Activated CD4-positive, alpha-beta T cell treated with anti-CD3 and anti-CD28 coated beads, Interleukin-2, amount 50 U/mL, for 1 hour (primary cell): ENCODE measurements around the gene APOL3.
"Not testable (repeated sequence)": the region's sequence is repeated elsewhere in the genome, so short reads cannot be mapped to it uniquely, and the experiment has no call there.

ENCODE experiments used
- DNase-seq: peaks from one replicate; pipeline ENCODE4 v3.0.0-alpha.2; 2020

The APOL3 gene

DNA sequence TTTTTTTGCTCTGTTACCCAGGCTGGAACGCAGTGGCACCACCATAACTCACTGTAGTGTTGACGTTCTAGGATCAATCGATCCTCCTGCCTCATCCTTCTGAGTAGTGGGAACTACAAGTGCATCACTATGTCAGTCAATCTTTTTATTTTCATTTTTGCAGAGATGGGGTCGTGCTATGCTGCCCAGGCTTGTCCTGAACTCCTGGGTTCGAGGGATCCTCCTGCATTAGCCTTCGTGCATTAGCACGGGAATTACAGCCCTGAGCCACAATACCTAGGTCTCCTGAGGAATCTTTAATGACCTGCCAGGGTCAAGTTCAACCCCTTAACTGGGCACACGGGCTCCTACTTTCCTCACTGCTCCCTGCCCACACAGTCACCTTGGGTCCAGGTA, 4.4 kb downstream of the APOL3 start:
- no peak for DNase-seq

DNA sequence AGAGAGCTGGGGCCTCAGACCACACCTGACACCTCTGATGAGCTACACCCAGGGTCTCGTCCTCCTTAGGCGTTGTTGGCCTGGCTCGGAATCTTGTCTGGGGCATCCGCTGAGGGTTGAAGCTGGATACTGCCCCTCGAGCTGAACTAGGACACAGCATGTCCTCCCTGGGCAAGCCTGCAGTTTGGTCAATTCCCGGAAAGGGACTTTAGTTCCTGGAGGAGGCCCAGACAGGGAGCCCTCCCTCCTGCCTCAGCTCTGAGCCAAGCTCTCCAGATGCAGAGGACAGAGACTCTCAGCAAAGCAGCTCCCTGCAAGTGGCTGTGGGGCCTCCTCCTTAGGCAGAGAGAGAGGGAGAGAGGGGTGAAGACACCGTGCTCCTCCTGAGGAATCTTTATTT, 4.9 kb downstream of the APOL3 start:
- DNase-seq = no peak

DNA sequence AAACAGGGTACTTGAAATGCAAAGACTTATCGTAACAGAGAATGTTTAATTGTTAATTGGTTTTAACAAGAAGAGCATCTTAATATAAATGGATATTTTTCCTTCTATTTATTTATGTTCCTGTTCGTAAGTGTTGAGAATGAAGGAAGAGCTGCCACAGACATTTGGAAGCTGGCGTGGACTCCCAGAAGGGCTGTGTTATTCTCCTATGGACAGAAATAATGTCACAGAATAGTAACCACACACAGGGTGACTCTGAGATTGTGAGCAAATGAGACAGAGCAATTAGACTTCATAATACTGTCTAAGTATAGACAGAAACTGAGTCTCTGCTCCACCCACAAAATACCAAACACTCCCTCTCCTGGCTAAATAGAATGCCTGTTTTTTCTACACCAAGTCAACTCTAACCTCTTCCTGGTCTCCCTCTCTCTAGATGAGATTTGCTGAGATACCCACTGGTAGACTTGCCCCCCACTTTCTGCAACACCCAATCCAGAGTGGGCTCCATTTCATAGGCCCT, 6.1 kb downstream of the APOL3 start:
- DNase-seq = no peak

DNA sequence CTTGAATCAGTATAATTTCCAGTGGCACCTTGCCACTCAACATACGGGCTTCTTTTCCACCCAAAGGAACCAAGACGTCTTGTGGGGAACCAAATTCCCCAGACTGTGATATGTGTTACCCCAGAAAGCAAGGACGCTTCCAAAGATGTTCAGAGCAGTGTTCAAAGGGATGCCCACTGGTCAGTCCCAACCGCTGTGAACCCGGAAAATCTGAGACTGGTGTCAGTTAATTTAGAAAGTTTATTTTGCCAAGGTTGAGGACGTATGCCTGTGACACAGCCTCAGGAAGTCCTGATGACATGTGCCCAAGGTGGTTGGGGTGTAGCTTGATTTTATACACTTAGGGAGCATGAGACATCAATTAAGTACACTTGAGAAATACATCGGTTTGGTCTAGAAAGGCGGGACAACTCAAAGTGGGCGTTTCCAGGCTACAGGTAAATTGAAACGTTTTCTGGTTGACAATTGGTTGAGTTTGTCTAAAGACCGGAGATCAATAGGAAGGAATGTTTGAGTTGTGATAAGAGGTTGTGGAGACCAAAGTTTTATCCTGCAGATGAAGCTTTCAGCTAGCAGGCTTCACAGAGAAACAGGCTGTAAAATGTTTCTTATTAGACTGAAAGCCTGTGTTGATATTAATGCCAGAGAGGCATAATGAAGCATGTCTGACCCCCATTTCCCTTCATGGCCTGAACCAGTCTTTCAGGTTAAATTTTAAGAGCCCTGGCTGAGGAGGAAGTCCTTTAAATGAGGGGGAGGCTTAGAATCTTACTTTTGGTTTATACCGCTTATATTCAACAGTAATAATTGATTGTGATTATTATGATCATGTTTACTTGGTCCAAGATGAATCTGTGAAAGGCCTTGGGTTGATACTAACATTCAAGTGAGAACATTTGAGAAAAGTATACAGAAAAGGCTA, 6.8 kb downstream of the APOL3 start:
- DNase-seq = no peak

DNA sequence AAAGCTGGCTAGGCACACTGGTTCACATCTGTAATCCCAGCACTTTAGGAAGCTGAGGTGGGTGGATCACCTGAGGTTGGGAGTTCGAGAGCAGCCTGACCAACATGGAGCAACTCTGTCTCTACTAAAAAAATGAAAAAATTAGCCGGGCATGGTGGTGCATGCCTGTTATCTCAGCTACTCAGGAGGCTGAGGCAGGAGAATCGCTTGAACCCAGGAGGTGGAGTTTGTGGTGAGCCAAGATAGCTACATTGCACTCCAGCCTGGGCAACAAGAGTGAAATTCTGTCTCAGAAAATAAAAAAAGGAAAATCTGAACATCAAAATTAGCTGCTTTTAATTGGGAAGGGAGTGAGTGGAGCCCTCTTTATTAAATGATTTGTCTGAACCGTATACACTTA, 7.7 kb downstream of the APOL3 start:
- not testable (repeated sequence) for DNase-seq

DNA sequence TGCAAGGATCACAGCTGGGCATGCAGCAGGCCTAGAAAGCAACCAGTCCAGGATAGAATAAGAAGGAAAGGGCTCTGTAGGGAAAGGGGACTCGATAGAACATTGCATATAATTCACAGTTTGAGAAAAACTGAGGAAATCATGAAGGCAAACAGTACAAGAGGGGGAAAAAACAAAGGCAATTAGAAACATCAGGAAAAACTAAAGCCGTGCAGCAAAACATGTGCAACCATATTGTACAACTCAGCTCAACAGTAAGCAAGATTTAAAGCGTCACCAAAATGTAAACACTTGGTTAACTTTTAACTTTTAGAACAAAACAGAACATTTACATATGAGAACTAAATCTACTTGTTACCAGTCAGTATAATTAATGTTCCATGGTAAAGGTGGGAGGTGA, 8.5 kb downstream of the APOL3 start:
- no peak for DNase-seq

DNA sequence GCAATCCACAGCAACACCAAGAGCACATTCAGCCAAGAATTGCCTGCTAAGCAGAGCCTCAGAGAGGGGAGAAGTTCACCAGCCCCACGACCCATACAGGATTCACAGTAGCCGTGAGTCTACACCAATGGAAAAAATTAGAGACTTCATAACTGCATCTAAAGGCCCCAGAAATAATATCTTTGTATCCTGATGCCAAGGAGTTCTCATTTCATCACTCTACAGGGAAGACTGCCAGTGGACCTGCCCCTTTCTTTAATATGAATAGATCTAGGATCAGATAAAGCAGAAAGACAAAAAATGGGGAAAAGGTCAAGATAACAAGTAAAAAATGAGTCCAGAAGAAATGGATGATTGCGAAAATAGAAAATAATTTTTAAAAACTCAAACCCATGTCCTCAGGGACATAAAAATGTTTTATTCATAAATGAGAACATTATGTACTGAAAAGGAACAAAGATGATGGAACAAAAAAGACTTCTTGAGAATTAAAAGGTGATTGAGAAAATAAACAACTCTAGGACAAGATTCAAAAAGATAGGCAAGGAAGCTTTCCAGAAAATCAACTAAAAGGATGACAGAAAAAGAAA, 9.5 kb downstream of the APOL3 start:
- no peak for DNase-seq

DNA sequence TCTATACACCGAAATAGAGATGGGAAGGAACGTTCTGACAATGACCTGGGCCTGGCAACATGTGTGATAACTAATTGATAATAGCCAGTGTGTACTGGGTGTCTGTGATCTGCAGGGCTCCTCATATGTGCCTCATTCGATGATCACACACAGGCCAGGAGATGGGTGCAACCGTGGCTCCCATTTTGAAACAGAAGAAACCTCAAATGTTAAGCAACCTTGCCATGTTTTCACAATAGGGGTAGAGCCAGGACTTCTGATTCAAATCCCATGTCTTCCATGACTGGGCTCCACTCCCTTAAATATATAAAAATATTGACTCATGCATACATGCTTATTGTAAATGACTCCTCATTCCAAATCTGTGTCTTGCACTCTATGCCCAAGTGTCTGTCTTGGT, 11.1 kb downstream of the APOL3 start:
- DNase-seq = no peak

DNA sequence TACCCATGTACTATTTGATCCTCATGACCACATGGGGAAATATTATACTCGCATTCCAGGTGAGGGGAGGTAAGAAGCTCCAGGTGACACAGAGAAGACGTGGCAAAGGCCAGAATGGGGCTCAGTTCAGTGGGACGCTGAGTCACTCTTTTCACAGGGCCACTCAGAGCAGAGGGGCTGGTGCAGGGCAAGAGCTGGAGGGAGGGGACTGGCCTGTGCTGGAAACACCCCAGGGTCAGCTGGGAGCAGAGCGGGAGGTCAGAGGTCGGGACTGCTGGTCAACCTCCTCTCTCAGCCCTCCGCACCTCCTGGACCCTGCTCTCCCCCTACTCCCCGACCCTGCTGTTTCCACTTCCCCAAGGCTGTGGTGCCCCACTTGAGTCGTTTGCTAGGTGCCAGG, 12.1 kb downstream of the APOL3 start:
- DNase-seq = no peak

DNA sequence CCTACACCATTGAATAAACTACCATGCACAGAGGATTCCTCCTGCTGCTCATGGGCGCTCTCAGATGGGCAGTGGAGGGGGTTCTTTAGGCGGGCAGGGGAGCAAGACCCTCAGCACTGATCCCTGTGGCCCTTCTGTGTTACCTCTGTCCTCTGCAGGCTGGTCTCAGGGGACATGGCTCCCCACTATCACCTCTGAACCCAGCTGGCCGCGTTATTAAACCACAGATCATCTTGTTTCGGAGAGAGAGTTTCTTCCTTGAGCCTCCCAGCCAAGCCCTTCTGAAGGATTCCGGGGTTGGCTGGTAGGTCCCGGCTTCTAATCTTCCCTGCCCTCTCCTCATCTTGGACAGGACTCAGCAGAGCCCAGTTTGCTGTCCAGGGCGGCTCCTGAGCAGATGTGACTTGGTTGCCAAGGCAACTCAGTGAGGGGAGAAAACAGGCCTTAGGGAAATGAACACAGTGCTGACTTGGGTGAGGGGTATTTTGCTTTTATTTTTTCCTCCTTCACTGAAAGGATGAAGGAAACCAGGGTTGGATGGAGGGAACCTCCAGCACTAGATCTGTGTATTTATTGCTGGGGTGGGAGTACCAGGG, 13.3 kb downstream of the APOL3 start:
- DNase-seq = no peak

DNA sequence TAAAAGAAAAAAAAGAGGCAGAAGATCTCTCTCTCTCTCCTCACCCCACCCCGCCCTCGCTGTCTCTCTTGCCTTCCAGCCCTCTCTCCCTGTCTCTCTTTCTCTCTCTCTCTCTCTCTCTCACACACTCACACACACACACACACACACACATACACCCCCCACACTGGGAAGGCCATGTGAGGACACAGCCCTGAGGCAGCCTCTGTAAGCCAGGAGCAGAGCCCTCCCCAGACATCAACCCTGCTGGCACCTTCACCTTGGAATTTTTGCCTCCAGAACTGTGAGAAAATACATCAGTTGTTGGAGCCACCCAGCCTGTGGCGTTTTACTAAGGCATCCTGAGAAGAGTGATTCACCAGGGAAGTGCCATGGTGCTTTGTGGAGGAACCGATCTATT, 14.7 kb downstream of the APOL3 start:
- no peak for DNase-seq

DNA sequence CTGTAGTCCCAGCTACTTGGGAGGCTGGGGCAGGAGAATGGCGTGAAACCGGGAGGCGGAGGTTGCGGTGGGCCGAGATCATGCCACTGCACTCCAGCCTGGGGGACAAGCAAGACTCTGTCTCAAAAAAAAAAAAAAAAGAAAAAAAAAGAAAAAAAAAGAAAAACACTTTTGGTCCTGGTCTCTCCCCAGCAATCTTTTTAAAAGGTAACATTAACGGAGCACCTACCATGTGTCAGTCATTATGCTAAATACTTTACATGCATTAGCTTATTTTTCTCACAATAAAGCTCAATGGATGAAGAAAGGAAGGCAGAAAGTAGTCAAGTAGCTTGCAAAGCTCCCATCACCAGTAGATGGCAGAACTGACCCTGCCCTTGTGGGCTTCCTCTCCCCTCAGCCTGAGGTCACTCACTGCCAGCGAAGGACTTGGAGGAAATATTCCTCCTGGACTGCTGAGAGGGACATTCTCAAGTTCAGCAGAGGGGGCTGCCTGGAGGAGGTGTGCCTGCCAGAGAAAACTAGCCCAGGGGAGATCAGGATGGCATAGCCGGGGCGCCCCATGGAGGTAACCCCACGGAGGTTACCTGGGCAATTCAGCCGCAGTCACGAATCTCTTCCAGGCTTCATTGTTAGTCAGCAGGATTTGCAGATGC, 15.5 kb downstream of the APOL3 start:
- DNase-seq = no peak

DNA sequence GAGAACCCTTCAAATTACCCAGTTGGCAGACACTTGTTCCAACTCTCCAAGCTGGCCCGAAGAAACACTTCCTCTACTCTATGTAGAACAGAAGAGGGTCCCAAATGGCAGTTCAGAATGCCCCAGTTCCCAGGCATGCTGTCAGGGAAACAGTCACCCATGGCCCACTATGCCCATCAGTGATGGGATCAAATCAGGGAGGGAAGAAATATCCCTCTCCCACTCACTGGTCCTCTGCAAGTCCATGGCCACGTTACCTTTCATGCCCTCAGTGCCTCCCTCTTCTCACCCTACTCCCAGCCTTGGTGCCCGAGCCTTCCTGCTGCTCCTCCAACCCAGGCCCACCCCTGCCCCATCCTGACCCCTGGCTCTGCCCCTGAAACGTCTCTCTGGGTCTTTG, 16.6 kb downstream of the APOL3 start:
- no peak for DNase-seq

DNA sequence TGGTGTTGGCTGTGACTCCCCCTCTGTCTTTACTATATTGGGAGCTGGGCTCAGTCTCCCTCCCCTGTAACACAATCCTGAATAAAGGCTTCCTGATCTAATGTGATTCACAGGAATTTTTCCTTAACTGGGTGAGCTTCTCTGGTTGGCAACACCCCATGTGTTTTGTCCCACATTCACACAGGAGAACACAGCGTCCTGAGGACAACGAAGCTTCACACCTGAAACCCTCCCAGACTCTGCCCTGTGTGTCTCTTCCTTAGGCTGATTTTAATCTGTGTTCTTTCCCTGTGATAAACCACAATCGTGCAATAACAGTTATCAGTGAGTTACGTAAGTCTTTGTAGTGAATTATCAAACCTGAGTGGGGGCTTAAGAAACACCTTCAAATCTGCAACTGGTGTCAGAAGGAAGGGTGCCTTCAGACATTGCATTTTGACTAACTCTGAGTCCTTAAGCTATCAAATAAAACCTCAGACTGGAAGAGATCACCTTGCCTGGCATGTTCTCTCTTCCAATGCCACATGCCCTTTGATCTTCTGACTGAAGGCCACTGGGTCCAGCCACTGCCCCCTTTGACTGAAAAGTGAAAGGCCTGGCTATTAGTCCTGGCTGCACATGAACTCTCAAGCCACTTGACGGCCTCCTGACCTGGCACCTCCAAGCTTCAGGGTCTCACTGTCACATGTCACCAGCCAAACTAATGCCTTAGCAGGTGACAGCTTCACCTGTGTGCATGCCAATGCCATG, 17.3 kb downstream of the APOL3 start:
- DNase-seq = no peak

DNA sequence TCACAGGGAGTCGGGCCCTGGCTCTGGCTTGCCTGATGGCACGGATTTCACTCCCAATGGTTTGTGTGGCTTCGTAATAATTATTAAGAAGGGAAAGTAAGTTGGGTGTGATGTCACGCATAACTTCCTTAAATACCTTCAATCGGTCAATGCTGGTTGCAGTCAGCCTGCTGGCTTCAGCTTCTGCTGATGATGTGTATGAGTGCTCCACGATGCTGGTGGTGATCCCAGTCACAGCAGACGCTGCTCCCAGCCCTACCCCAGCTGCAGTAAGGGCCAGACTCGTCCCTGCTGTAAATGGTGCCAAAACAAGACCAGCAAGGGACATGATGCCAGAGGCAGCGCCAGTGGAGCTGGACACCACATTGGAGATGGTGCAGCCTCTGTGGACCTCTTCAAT, 19.1 kb downstream of the APOL3 start:
- no peak for DNase-seq

DNA sequence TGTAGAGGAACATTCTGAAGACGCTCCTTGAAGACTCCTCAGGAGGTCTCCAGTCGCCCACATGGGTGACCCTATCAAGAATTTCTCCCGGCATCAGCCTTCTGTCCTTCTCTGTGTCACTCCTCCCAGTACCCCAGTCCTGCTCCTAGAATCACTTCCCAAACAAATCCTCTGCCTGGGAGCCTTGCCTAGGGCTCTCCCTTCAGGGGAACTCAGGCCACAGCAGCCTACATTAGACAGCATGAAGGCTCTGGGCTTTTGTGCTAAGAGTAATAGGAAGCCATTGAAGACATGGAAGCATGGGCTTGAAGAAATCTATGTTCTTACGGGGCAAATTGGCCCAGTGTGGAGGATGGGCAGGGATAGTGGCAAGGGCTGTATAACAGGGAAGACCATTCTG, 21.8 kb downstream of the APOL3 start:
- DNase-seq = not testable (repeated sequence)

DNA sequence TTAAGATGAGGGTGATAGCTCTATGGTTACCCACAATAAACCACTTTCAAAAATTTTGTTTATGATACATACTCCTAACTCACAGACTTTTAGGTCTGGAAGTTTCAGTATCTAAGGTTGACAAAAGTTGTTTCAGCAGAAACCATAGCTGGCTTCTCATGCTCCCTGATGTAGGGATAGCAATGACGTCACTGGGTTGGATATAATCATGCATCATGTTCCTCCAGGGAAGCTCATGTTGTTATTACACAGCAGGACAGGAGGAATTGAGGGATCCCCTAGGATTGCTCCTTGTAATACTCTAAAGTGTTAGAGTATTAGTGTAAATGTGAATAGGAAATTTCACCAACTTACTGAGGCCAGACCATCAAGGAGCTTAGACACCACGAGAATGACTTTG, 23.6 kb downstream of the APOL3 start:
- no peak for DNase-seq

DNA sequence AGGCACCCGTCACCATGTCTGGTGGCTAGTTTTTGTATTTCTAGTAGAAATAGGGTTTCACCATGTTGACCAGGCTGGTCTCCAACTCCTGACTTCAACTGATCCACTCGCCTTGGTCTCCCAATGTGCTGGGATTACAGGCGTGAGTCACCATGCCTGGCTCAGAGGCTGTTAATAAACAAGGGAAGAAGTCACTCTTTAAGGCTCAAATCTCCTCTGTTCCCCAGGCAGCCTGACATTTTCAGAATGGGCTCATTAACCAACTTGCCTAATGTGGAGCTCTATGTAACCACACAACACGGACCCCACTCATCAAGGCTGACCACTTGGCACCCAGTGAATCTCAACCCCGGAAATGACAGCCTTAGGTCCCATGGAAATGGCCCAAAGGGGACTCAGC, 24.1 kb downstream of the APOL3 start:
- no peak for DNase-seq

DNA sequence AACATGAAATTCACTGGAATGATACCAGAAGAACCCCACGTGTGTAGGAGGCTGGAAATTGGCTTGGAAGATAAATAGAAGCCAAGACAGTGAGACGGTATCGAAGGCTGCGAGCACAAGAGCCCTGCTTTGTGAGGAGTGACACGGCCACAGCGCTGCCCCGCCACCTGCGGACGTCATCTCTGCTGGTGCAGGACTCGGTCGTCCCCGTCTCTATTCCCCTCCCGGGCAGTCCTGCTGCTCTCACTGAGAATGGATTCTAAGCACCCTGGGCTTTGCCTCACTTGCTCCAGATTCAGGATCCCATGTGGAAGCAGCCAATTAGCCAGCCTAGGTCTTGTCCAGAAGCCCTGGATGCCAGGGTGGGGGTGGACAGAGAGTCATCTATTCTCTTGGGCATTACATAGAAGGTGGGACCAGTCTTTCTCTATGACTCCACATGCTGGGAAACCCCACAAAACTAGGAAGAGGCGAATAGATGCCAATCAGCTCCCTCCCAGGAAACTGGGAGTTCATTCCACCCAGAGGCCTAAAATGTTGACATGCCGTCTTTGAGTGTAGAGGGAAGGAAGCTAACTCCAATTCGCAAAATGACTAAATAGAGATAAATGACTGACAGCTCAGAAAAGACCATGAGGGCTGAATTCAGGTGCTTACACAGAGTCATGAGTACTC, 25.1 kb downstream of the APOL3 start:
- DNase-seq = no peak

DNA sequence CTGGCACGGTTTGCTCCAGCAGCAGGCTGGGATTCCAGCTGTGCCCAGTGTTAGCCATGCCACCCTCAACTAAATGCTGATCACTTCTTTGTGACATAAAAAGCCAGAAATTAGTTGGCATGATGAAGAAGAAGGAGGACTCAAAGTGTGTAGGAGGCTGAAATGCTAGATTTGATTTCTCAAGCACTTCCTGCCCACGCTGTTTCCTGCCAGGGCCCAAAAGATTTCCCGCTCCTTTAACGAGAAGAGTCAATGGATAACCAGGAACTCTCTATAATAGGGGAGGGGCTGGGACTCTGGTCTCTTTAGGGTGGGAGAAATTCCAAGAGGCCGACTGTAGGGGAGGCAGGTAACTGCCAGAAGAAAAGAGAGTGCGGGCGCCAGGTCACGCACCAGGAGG, 26.4 kb downstream of the APOL3 start:
- no peak for DNase-seq

DNA sequence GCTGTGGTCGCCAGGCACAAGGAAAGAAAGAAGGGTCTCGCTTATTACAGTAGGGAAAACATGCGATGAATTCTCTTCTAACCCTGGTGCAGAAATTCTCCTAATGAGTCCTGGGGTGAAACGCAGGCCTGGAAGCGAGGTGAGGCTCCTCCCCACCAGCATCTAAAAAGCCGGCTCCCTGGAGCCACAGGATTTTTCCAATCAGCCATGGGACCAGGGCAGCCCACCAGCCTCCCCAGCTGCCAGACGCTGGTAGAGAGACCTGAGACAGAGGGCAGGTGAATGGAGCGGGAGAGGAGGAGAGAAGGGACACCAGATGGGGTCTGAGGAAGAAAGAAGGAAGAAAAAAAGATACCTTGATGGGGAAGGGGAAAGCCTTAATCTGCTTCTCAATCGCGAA, 28.6 kb downstream of the APOL3 start:
- DNase-seq = no peak
